ENCODE data around the gene MAT1A. TPM values are rescaled to one million over a fixed set of nuclear protein-coding genes. Genes with fewer than 3 reads are reported as not detected.

Gene MAT1A
- total and polyA plus RNA-seq, 2 of the 13 experiments (the other 11 are each of a cell fraction or from before 2014, with no cell fraction given) = 57.1 to 76.9 TPM

- TF ChIP-seq DMAP1 (CRISPR knock-in tag; IDR thresholded peaks at IDR 0.05) = peak; percentile 41; the same call in 1 of the 2 replicates
- TF ChIP-seq EED (CRISPR knock-in tag; IDR thresholded peaks at IDR 0.05) = 0 out of 2 replicates have a peak, but pooled peaks have one; percentile 30
- TF ChIP-seq PRDM10 (CRISPR knock-in tag; IDR thresholded peaks at IDR 0.05; ENCODE audit: low read depth) = peak; percentile 89
- peak; percentile 28; the same call in 1 of the 2 replicates for TF ChIP-seq ZMYM4 (CRISPR knock-in tag; IDR thresholded peaks at IDR 0.05)
- 0 out of 2 replicates have a peak, but pooled peaks have one; percentile 41 for TF ChIP-seq ZNF782 (CRISPR knock-in tag; IDR thresholded peaks at IDR 0.05; ENCODE audit: borderline replicate concordance)
- TF ChIP-seq THAP9 (CRISPR knock-in tag; IDR thresholded peaks at IDR 0.05; ENCODE audit: borderline replicate concordance) = peak; percentile 36; the same call in 1 of the 2 replicates
- no peak; the same call in 1 of the 2 replicates for TF ChIP-seq SALL2 (CRISPR knock-in tag; IDR thresholded peaks at IDR 0.05)
- TF ChIP-seq CAMTA2 (CRISPR knock-in tag; IDR thresholded peaks at IDR 0.05; ENCODE audit: borderline replicate concordance) = no peak
- peak; percentile 62 for TF ChIP-seq ZNF121 (CRISPR knock-in tag; IDR thresholded peaks at IDR 0.05)
- TF ChIP-seq ATF2 (CRISPR knock-in tag; IDR thresholded peaks at IDR 0.05) = peak; percentile 64; the same call in 1 of the 2 replicates
- TF ChIP-seq ZSCAN29 (CRISPR knock-in tag; conservative IDR thresholded peaks at IDR 0.05) = peak; percentile 82; the same call in 1 of the 2 replicates
- peak; percentile 32 for TF ChIP-seq ASH2L (IDR thresholded peaks at IDR 0.05; ENCODE audit: insufficient read length, low read depth, low read length)
- TF ChIP-seq UBTF (CRISPR knock-in tag; IDR thresholded peaks at IDR 0.05) = peak; percentile 52; the same call in 1 of the 2 replicates
- no peak for TF ChIP-seq ZBTB42 (CRISPR knock-in tag; IDR thresholded peaks at IDR 0.05)
- no peak for TF ChIP-seq SOX13 (IDR thresholded peaks at IDR 0.05)
- peak in 1 of 2 experiments; percentile 74; a peak in 2 of 4 replicates for TF ChIP-seq SOX13 (CRISPR knock-in tag; conservative IDR thresholded peaks at IDR 0.05 in 1 of 2, IDR thresholded peaks at IDR 0.05 in 1 of 2)
- TF ChIP-seq ZNF777 (CRISPR knock-in tag; IDR thresholded peaks at IDR 0.05) = no peak
Observed at GRCh38 chr10:80264081-80265056, 25.1 kb downstream of the MAT1A start (continued).

All from HepG2 (cell line).